CD4-positive, alpha-beta T cell treated with Interleukin-17A for 4 hours (primary cell): ENCODE data around the gene RAB7B.
"Not testable (repeated sequence)": the region's sequence is repeated elsewhere in the genome, so short reads cannot be mapped to it uniquely, and the experiment has no call there.

Experiments
- DNase-seq: peaks from one replicate; pipeline ENCODE4 v3.0.0-alpha.2; 2020; ENCODE audit warnings: mixed read lengths

The RAB7B gene

DNA sequence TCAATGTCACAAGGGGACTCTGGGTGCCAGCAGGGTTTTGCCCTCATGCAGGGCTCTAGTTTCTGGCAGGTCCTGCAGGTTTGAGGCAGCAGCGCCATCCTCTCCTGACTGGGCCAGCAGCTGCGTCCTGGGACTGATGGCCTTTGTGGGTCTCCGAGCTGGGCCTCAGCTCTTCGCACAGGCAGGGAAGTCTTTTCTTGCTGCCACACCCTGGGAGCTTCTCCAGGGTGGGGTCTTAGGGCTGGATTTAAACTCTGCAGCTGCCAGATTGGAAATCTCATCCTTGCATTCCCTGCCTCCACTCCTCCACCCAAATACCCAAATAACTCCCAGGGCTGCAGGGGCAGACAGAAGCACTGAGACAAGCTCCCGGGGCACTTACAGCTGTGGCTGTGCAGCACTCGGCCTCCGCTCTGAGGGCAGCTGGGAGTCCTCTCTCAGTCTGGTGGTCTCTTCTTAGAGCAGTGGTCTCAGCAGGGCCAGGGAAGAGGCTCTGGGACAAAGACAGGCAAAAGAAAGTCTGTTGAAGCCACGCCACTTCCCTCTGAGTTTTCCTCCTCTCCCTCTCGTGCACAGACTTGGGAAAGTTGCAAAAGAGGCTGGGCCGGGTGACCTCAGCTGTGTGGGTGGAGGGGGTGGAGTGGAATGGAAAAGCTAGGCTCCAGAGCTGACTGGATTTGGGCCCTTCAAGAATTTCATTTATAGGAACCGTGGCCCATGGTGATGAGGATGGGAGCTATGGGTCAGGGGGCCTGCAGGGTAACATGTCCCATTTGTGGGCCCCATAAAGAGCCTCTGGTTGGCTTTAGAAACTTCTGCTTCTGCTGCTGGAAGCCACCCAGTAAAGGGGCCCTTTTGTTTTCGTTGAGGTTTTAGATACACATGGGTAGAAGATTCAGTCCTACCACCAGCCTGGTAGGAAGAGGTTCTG lies at the start of gene RAB7B:
Gene RAB7B (minus strand): TSS at position 525 of the 931 bp plus-strand sequence. CDS start 9,260 bp downstream, outside the sequence.
- no peak for DNase-seq

DNA sequence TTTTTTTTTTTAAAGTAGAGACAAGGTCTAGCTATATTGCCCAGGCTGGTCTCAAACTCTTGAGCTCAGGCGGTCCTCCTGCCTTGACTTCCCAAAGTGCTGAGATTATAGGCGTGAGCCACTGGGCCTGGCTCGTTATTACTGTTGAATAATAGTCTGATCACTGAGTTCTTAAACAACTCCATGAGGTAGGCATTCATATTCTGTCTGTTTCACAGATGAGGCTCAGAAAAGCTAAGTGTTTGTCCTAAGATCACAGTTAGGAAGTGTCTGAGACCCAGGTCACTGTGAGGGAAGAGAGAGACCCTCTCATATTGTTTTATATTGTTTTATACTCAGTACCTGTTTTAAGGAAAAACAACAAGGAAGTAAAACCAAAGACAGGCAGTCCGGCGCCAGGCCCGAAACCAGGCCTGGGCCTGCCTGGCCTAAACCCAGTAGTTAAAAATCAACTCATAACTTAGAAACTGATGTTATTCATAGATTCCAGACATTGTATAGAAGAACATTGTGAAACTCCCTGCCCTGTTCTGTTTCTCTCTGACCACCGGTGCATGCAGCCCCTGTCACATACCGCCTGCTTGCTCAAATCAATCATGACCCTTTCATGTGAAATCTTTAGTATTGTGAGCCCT lies 49.2 kb upstream of the RAB7B start:
- DNase-seq, result not testable (repeated sequence)

- DNase-seq, result peak; percentile 28
These were observed 47.5 kb upstream of the RAB7B start for GRCh38 chr1:206050655-206051235.

DNA sequence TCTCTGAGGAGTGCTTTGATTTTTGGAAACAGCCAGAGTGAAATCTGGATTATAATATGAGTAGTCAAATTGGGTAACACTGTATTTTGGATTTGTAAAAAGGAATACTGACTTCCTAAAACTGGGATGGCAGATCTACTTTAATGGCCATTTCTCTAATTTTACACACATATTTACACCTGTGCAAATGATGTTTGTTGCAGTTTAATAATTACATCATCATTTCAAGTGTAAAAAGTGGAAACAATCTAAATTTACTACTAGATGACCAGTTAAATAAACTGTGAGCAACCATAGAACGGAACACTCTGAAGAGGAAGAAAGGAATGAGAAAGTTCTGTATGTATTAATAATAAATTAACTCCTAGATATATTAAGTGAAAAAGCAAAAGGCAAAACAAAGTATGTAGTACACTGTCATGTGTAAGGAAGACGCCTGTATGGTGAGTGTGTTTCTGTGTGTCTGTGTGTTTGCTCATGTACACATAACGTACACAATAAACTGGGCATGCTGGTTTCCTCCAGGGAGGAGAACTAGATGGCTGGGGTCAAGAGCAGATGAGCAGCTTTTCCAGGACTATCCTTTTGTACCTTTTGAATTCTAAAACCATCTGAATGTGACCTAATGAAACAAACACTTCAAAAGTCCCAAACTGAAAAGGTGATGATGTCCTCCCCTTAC lies 46.9 kb upstream of the RAB7B start:
- DNase-seq, result no peak

- DNase-seq, result no peak
These were observed 46.1 kb upstream of the RAB7B start for GRCh38 chr1:206049293-206049692.

GRCh38 chr1:206048582-206048981 lies 45.4 kb upstream of the RAB7B start:
- no peak for DNase-seq

DNA sequence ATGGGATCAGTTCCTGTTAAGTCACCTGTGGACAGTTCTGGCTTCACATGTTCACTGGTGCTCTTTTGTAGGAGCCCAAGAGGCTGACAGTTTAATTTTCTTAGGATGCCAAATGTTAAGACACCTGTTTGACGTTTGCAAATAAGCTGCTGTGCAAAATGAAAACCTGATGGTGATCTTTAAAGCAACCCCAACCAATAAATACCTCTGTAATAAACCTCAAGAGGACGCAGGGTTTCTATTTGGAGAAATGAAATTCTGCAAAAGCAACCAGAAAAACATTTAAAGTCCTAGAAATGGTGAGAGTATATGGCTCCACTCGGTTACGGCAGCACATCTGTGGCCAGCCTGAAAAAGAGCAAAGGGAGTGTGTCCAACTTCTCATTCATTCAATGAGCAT lies 44.1 kb upstream of the RAB7B start:
- no peak for DNase-seq

DNA sequence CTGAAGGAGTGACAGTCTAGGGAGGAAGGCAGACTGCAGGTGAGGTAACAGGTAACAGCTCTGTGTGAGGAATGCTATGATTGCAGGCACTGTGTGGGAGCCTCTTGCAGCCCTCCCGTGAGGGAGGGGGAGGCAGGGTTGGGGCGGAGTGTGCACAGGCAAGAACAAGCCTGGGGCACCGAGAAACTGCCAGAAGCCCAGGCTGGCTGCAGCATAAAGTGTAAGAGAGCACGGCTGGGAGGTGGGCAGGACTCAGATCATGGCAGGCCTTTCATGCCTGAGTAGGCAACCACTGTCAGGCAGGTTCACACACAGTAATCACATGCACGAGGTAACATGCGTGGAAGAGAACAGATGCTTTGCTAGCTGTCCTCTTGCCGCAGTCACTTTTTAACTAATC lies 38.4 kb upstream of the RAB7B start:
- DNase-seq, result no peak

DNA sequence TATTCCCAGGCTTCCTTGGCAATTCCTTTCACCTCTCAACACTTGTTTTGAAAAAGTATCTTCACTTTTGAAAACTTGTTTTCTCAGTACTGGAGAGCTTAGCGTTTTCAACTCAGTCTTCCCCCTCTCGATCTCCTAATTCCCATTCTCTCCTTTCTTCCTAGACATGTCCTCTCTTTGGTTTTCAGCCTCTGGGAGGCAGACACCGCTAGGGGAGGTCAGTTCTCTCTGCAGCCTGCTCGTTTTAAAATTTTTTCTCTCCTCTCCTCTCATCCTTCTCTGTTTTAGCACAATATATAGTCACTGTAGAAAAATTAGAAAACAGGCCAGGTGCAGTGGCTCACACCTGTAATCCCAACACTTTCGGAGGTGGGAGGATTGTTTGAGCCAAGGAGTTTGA lies 37.1 kb upstream of the RAB7B start:
- DNase-seq, result no peak

DNA sequence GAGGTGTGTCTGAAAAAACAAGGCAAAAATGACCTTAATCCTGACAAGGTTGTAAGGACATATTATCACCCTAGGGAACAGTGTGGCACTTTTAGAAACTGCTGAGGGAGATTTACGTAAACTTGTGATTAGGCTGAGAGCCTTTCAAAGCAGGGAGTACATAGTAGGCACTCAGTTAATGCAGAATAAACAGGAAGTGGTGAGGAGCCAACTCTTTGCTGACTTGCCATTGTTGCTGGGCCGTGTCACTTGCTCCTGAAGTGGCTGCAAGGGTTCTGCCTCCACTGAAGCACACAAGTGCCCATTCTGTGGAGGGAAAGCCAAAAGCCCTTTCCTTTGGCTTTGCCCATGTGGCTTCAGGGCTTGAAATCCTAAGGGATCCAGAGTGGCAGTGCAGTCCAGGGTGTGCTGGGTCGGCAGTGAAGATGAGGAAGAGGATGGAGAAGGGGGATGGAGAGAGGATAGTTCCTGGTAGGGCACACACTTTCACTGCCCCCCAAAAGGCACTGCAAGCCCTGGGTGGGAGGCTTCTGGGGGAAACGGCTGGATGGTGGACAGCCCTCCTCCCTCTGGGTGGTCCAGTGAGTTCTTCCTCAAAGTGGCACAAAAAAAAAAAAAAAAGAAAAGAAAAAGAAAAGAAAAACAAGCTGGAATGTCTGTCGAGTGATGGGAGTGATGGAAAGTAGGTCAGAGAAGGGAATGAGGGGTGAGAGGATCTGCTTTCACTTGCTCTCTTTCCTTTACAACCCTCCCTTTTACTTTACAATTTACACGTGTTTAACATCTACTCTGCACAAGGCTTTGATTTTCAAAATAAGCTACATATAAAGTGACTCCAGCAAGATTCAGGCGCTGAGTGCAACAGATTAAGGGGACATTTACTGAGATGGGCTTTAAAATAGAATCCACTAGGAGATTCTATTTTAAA lies 36.1 kb upstream of the RAB7B start:
- DNase-seq, result peak; percentile 7

- no peak for DNase-seq
These were observed 34.4 kb upstream of the RAB7B start for GRCh38 chr1:206037581-206037980.

- DNase-seq, result no peak
These were observed 33.7 kb upstream of the RAB7B start for GRCh38 chr1:206036663-206037455.

- DNase-seq, result peak; percentile 14
These were observed 31.8 kb upstream of the RAB7B start for GRCh38 chr1:206035027-206035426.

DNA sequence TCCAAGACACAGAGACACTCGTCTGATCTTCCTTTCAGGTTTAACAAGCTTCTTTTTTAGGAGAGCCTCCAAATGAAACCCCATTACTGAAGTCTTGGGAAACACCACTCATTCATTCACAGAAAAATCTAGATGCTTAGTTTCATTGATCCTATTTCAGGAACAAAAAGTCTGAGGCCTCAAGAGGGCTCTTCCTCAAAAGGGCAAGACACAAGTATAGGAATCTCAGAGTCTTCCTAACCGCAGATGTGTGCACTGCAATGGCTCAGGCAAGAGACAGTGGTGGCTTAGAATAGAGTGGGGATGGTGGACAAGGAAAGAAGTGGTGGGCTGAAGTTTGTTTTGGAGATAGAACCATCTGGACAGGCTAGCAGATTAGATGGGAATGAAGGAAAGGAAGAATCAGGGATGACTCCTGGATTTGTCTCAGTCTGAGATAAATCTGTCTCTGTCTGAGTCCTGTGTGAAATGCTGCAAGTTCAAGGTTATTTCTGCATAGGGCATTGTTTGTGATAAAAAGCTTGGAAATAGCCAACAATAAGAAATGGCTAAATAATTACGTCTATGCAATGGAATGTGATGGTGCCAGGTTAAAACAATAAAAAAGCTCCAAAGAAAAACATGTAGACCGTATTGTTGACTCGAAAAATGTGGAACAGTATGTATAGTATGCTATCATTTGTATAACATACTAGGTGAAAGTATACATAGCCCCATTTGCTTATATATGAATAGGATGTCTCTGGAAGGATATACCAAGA lies 29.4 kb upstream of the RAB7B start:
- DNase-seq, result no peak

GRCh38 chr1:206030714-206031113 lies 27.5 kb upstream of the RAB7B start:
- peak; percentile 70 for DNase-seq

DNA sequence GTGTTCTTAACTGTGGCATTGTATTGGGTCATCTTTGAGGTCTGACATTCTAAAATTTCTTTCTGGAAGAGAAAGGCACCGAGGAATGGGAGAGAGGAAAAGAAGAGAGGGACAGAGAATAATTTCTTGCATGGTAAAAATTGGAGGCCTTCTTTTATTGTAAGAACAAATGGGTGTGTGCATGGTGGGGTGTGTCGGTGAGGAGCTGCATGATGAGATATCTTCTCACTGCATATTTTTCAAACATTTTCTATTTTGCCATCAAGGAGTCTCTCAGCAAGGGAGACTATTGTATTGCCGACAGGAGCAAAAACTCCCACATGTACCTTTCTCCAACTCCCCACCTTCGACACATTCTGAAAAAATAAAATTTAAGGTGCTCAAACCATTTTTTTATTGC lies 27.0 kb upstream of the RAB7B start:
- no peak for DNase-seq

- DNase-seq, result no peak
These were observed 26.3 kb upstream of the RAB7B start for GRCh38 chr1:206029484-206029883.

GRCh38 chr1:206025283-206025820 lies 22.2 kb upstream of the RAB7B start:
- DNase-seq, result no peak

- no peak for DNase-seq
These were observed 20.5 kb upstream of the RAB7B start, which contains the start of gene CTSE for GRCh38 chr1:206023695-206024094. CTSE (minus strand) TSS chr1:206023895; CDS start chr1:206023791, 104 bp downstream.

DNA sequence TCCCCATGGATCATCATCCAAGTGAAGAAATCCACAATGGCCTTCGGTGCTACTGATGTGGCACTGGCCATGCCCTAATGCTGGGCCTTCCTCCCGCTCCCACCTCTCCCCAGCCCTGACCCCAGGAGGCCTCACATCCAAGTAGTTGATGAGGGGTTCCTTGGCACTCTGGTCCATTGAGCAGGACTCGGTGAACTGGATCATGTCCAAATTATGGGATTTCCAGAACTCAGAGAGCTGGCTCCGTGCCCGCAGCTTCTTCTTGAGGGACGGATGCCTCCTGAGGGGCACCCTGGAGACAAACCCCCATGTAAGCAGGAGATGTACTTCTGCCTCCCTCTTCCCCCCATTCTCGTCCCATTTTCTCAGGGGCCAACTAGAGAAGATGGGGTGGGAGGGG lies 19.6 kb upstream of the RAB7B start:
- DNase-seq, result no peak
